ENCODE measurements around the gene KLHDC10.
A peak's percentile ranks its signal among the peaks of the same experiment; 100 is the strongest.
"Not testable (repeated sequence)": the region's sequence is repeated elsewhere in the genome, so short reads cannot be mapped to it uniquely, and the experiment has no call there.

KLHDC10 gene

GRCh38 chr7:130079846-130080394 is 9.6 kb downstream of the KLHDC10 start:
- no peak for DNase-seq (ENCODE audit: low read depth)
- no peak overlapping the region for H3K4me3 ChIP-seq (ENCODE audit: control insufficient read depth, low read depth, low read length)
- no peak for TF ChIP-seq CTCF (IDR thresholded peaks at IDR 0.05; ENCODE audit: control insufficient read depth, insufficient read depth, low read depth, low read length, missing control alignments)

- not testable (repeated sequence) for DNase-seq (ENCODE audit: low read depth); H3K4me3 ChIP-seq (ENCODE audit: control insufficient read depth, low read depth, low read length)
These were observed 13.2 kb downstream of the KLHDC10 start for GRCh38 chr7:130083497-130083896.

- H3K4me3 ChIP-seq (ENCODE audit: control insufficient read depth, low read depth, low read length): no peak overlapping the region
- peak; percentile 23 for TF ChIP-seq CTCF (IDR thresholded peaks at IDR 0.05; ENCODE audit: control insufficient read depth, insufficient read depth, low read depth, low read length, missing control alignments)
- no peak for DNase-seq (ENCODE audit: low read depth)
These were observed 13.9 kb downstream of the KLHDC10 start for GRCh38 chr7:130084037-130084875.

GRCh38 chr7:130085235-130085634 is 14.9 kb downstream of the KLHDC10 start:
- DNase-seq (ENCODE audit: low read depth); H3K4me3 ChIP-seq (ENCODE audit: control insufficient read depth, low read depth, low read length): not testable (repeated sequence)

GRCh38 chr7:130086938-130087337 is 16.6 kb downstream of the KLHDC10 start:
- TF ChIP-seq CTCF (IDR thresholded peaks at IDR 0.05; ENCODE audit: control insufficient read depth, insufficient read depth, low read depth, low read length, missing control alignments): no peak
- no peak for DNase-seq (ENCODE audit: low read depth)

GRCh38 chr7:130087364-130087763 is 17.0 kb downstream of the KLHDC10 start:
- TF ChIP-seq CTCF (IDR thresholded peaks at IDR 0.05; ENCODE audit: control insufficient read depth, insufficient read depth, low read depth, low read length, missing control alignments): no peak
- no peak overlapping the region for H3K4me3 ChIP-seq (ENCODE audit: control insufficient read depth, low read depth, low read length)
- DNase-seq (ENCODE audit: low read depth): no peak

More at GRCh38 chr7:130086938-130087337, 16.6 kb downstream of the KLHDC10 start:
- no peak overlapping the region for H3K4me3 ChIP-seq (ENCODE audit: control insufficient read depth, low read depth, low read length)

- DNase-seq (ENCODE audit: low read depth): no peak
- H3K4me3 ChIP-seq (ENCODE audit: control insufficient read depth, low read depth, low read length): no peak overlapping the region
- TF ChIP-seq CTCF (IDR thresholded peaks at IDR 0.05; ENCODE audit: control insufficient read depth, insufficient read depth, low read depth, low read length, missing control alignments): no peak
These were observed 20.6 kb downstream of the KLHDC10 start for GRCh38 chr7:130090745-130091532.

Data from AG09309 (cell line).